ENCODE results near the gene TSPOAP1.
A peak's percentile ranks its signal among the peaks of the same experiment; 100 is the strongest.
"Not testable (repeated sequence)": the region's sequence is repeated elsewhere in the genome, so short reads cannot be mapped to it uniquely, and the experiment has no call there.

The TSPOAP1 gene

DNA sequence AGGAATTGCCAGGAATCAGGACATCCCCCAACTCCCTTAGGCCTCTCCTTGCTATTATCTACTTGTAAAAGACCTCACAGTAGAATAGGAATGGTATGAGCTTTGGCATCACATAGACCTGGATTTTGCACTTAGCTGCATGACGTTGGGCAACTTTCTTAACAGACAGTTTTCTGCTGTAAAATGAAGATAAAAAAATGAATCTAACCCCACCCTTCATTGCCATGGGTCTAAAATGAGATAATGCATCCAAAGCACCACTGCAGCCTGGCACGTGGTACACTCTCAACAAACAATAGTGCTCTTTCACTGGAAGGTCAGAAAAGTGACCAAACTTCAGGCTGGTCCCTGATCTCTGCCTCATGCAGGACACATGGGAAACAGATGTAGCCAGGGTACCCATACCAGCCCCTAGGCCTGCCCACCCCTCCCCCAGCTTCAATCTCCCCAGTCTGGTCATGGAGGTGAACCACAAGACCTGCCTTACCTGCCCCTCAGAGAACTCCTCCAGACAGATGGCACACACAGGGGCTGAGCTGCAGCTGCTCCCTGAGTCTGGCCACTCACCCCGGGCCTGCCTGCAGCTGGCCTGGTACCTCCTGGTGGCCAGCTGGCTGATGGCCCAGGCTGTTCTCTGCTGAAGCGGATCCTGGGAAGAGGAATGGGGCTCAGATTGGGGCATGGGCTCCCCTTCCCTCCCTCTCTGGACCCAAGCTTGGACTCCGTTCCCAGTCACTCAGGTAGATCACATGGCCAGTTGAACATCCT, 31.9 kb upstream of the TSPOAP1 start:
- no peak for DNase-seq

DNA sequence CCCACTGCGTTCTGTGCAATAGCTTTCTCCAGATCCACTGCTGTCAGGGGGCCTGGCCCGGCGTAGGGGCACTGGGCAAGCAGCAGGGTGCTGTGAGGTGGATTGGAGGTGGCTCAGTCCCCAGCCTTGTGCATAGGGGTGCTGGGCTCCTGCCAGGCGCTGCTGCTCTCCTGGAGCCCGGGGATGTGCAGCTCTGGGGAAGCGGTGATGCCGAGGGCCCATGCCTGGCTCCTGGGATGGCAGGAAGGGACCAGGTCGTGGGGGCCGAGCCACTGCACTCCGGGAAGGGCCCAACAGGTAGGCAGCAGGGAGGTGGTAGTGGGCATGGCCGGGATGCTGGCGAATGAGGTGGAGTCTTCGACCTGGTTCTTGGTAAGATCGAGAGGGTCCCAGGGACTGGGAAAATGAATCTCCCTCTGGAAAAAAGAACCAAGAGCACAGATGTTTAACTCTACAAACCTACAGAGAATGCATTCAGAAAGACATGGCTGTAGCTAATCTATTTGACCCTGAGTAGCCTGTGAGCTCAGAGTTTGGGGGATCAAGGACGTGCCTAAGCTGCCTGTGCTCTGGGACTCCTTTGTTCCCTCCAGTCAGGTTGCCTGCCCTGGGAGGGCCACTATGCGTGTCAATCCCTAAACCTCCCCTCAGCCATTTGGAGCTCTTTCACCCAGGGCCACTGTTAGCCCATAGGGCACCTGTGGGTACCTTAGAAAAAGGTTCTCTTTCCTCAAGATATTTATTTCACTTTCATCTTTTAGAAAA, 30.0 kb upstream of the TSPOAP1 start:
- no peak for DNase-seq

DNA sequence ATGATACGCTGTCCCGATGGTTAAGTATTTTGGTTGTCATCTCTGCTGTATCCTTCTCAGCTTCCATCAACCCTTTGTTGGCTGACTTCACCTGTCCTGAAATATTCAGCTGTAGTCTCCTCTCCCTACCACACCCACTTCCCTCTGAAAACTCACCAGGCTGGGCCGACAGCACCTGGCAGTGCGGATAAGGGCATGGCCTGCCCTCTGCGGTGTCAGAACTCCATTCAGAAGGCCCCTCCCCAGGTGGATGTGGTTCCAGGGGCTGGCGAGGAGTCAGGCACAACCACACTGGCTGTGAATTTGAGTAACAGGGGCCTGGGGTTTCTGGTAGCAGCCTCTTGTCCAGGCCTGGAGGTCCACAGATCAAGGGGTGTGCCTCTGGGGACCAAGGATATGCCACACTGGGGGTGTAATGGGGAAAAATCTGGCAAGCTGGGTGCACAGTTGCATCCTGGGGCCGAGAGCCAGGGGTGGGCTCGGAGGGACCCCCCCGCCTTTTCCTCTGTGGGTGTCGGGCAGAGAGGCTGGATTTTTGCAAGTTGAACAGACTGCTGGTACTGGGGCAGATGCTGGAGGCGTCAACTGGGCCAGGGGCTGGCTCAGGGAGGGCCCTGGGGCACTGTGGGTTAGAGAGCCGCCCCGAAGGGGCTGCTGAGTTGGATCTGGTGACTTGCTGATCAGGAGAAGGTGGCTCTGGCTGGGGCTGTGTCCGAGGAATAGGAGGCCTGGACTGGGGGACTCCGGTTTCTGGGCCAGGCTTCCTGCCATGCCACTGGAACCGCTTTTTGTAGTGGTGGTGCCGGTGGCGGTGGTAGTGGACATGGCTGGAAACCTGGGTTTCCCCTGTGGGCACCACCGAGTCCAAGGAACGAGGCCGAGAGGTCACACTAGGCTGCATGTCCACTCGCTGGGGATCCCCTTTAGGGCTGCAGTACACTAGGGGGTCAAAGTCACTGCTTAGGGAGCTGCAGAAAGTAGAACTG, 29.0 kb upstream of the TSPOAP1 start:
- DNase-seq, result no peak

DNA sequence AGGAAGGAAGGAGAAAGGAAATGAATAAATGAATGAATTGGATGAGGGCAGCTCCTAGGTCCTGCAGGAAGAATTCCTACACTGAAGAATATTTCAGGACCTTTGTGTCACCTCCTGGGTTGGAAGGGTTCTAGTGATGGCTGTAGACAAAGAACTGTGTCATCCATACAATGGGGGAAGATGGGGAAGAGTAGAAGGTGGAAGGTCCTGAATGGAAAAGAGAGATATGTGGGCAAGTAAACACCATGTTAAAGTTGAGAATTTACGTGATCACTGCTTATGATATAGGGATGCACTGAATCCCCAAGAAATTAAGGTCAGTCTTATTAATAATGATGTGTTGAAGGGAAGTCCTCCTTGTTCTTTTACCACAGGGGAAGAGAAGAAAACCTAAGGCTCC, 27.6 kb upstream of the TSPOAP1 start:
- no peak for DNase-seq

DNA sequence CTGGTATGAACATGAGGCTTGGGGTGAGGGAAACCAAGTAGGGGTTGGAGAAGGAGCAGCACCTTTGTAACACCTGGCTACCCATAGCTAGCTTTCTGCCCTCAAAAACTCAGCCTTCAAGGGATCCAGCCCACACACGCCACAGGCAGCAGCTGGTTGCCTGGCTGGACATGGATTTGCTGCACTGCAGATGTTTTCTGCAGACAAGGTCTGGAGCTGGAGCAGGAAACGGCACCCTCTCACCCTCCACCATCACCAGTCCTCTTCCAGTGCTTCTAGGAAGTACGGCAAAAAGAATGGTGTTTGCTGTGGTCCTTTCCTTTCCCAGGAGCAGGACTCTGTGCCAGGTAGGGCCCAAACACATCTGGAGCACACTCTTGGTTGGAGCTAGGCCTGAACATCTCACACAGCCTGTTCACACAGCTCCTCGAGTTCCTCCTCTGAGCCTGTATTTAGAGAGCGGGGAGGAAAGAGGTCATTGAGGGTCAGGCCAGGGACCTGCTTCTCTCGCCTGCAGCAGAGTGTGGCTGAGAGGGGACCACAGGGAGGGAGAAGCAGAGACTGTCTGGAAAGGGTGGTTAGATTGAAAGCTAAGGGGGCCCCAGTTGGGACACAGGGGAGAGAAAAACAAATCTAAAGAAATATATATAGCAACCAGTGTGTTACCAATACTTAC, 26.1 kb upstream of the TSPOAP1 start:
- DNase-seq, result no peak

DNA sequence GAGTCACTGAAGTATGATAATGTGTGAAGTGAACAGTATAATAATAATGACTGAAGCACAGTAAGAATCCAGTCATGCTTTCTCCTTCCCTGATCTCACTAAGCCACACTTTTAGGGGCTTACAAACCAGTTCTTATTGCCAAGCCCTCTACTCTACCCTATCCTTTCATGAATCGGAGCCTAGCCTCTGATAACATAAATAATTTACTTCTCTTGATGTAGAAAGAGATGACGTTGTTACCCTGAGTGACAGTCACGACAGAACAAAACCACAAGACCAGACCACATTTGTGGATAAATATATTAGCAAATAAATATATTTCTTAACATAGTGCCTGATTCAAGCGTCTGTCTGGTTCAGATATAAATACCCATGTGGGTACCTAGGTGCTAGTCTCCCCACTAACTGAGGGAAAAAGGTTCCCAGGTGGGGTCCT, 24.8 kb upstream of the TSPOAP1 start:
- no peak for DNase-seq

DNA sequence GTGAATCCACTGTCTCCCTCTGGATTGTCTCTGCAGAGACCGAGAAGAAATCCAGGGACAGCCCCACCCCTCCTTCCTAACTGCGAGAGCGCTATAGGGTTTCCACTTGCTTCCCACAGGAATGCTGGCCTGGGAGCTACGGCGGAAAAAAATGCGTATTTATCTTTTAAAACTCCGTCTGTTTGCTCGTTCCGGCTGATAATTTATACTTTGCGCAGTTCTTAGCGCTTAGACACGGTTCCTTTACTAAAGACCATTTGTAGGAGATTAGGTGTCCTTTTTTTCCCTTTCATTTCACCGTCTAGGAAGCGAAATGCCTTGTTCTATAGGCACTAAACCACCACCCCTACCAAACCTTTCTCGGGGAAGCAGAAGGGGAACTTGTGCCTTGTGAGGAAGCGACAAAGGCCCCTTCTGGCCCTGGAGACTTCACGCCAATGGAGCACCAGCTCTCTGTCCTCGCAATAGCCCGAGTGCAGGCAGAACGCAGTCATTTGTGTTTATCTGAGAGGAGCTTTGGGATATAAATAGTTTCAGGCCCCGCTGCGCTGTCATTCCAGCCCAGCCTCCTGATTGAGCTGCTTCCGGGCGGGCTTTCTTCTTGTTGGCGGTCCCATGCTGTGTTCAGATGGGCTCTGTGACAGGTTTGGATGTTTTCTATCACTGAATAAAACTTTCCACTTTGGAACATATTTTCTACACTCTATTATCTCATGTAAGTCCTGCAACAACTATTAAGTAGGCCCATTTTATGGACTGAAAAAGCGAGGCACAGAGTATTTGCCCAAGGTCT, 24.2 kb upstream of the TSPOAP1 start:
- DNase-seq, result peak in 1 of 2 donors; percentile 25

DNA sequence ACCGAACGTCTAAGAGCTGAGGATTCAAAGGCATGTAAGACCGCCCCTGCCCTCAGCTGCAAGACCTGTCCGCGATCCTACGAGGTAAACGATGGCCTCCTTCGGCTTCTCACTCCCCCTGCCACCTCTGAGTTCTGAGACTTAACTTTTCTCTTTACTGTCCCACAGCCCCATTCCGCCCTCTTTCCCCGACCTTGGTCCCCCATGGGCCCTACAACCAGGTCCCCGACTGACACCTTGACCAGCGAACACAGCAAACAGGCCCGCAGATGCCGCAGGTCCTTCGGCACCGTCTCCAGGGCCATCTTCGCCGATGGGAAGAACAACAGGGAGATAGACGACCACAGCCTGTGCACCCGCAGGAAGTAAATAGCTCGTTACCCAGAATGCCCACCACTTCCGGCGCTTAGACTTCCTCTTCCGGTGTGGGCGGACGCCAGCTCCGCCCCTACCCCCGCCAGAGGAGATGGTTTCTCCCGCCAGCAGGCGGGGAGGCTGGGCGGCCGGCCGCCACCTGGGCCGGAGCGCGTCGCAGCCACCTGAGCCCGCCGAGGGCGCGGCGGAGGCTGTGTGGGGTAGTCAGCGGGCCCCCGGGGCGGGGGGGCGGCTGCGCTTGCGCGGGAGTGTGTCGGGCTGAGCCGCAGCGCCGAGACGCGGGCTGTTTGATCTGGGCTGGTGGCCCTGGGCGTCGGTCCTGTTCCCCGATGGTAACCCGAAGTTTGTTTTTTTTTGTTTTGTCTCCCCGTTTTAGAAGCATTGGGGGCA, 23.4 kb upstream of the TSPOAP1 start, which contains the start of gene SUPT4H1:
Gene SUPT4H1, minus strand, starts transcription at position 371 of the 765 bp plus-strand sequence. Its CDS starts 66 bp downstream, at position 305.
- DNase-seq, result peak; percentile 95

DNA sequence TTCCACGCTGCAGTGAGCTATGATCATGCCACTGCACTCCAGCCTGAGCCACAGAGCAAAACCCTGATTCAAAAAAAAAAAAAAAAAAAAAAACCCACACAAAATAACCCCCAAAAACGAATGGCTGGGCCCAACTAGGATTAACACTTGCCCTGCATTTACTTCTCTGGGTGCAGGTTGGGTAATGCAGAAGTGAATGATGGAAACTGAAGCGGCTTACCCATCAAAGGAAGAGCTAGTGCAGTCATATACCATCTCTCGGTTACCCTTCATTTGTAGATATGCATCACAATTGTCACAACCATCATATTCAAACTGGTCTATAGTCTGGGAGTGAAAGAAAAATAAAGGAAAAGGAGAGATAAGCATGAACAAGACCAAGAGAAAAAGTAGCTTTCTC, 22.6 kb upstream of the TSPOAP1 start:
- no peak for DNase-seq

DNA sequence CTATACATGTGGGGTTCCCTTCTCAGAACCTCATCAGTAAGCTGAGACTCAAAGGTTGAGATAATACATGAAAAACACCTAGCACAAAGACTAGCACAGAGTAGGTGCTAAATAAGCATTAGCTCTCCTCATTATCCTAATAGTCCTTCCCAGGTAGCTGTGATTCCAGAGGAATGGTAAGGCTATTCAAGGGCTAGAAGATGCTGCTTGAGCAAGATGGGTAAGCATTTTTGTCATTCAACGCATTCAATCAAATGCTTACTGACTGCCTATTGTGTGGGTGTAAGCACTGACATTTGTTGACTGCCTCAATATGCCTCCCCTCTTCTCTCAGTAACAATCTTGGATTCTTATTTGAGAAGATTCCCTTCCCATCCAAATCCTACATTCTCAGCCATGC, 19.4 kb upstream of the TSPOAP1 start:
- DNase-seq, result no peak

DNA sequence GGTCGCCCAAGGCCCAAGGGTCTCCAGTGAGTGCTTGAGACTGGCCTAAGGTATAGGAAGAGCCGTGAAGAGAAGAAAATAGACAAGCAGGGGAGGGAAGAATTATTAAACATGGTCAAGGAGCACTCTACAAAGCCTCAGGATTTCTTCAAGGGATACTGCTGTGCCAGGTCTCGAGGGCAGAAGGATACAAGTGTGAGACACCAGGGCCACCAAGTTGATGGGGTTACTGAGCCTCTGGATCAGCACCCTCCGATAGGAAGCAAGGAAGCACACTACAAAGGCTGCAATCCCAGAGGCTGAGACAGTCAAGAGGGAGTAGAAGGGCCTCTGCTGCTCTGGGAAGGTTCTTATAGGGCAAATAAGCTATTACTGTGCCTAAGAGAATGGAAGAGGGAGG, 16.9 kb upstream of the TSPOAP1 start:
- DNase-seq, result no peak

DNA sequence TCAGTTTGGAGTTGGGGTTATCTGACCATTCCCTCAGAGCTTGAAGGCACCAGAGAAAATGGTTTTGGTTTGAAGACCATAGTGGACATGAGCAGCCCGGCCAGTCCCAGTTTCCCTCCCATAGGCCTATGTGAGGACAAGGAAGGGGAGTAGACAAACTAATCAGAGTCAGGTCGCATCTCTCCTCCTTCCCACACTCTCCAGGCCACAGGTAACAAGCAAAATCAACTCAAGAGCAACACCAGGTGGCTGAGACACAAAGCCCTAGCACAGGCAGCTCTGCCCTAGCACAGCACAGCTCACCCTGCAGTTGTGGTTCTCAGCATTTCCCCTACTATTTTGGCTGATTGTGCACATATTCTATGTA, 16.2 kb upstream of the TSPOAP1 start:
- peak; percentile 83 to 85 for DNase-seq

DNA sequence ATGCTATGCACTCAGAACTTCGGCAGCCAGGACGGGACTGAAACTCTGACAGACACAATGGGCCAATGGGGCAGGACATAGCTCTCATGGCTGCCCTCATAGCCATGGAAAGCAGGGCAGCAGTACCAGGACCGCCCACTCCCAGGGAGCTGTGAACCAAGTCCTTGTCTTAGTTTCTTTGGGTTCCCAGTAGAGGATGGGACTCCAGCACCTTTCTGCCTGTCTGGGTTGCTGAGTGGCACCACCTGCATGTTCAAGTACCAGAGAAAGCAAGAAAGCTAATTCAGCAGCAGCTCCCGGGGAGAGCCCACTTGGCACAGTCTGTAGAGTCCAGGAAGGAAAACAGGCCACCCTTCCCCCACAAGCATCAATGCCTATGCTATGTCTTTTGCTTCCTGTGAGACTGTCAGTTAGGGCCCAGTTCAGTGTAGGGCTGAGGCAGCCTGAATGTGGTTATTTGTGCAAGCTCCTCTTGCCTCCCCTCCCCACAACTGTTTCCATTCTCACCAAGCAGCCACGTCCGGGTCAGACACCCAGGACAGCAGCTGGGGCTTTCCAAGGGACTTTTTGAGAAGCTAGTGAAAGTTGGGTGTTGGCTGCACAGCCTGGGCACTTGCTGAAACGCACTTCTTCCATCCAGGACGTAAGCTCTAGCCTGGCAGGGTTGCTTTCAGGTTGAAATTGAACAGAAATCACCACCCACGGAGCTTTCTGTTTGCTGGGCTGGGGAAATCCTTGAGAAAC, 15.6 kb upstream of the TSPOAP1 start:
- DNase-seq, result peak; percentile 94 to 96

DNA sequence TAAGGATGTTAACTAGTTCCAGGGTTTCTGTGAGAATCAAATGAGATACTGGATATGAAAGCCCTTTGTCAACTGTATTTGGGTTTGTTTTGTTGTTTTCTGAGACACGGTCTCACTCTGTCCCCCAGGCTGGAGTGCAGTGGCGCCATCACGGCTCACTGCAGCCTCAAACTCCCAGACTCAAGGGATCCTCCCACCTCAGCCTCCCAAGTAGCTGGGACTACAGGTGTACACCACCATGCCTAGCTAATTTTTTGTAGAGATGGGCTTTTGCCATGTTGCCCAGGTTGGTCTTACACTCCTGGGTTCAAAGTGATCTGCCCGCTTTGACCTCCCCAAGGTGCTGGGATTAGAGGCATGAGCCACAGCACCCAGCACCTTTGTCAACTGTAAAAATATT, 14.5 kb upstream of the TSPOAP1 start:
- DNase-seq, result no peak

DNA sequence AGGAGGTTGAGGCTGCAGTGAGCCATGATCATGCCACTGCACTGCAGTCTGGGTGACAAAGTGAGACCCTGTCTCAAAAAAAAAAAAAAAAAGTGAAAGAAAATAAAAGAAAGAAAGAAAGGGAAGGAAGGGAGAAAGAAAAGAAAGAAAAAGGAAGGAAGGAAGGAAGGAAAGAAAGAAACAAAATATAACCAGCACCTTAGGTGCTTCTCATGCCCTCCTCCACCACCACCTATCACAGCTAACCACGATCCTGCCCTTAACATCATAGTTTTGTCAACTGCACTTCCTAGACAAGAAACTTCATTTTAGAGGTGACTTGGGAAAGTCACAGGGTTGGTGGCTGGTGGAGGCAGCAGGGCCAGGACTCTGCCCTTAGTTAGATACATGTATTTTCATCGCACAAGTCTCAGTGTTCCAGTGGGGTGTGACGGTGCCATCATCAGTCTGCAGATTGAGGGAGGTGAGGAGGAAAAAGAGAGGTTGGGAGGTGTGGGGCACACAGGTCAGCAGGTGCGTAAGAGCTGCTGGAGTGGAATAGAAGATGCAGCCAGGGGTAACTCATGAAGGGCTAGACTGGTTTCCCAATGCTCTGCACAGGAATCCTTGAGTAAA, 13.4 kb upstream of the TSPOAP1 start:
- no peak for DNase-seq

DNA sequence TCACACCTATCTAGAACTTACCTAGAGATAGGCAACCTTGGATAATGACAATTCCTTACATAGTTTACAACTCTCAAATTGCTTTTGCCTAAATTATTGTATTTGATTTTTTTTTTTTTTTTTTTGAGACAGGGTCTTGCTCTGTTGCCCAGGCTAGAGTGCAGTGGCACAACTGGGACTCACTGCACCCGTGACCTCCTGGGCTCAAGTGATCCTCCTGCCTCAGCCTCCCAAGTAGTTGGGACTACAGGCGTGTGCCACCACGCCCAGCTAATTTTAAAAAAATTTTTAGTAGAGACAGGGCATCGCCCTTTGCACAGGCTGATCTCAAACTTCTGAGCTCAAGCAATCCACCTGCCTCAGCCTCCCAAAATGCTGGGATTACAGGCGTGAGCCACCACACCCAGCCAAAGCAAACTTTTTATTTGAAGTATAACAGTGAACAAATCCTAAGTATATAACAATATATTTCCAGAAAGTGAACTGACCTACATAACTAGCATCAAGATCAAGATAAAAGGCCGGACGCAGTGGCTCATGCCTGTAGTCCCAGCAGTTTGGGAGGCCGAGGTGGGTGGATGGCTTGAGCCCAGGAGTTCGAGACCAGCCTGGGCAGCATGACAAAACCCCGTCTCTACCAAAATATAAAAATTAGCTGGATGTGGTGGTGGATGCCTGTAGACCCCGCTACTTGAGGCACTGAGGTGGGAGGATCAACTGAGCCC, 12.7 kb upstream of the TSPOAP1 start:
- DNase-seq, result not testable (repeated sequence)

DNA sequence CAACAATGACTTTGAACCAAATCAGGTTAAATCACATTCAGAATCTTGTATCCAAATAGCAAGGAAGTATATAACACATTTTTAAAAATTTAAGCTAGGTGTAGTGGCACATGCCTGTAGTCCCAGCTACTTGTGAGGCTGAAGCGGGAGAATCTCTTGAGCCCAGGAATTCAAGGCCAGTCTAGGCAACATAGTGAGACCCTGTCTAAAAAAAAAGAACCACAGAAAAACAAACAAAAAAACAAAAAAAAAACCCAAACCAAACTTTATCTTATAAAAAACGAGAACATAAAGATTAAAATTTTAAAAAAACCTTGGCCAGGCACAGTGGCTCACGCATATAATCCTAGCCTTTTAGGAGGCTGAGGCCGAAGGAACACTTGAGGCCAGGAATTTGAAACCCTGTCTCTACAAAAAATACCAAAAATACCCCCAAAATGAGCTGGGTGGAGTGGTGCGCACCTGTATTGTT, 11.8 kb upstream of the TSPOAP1 start:
- no peak for DNase-seq

DNA sequence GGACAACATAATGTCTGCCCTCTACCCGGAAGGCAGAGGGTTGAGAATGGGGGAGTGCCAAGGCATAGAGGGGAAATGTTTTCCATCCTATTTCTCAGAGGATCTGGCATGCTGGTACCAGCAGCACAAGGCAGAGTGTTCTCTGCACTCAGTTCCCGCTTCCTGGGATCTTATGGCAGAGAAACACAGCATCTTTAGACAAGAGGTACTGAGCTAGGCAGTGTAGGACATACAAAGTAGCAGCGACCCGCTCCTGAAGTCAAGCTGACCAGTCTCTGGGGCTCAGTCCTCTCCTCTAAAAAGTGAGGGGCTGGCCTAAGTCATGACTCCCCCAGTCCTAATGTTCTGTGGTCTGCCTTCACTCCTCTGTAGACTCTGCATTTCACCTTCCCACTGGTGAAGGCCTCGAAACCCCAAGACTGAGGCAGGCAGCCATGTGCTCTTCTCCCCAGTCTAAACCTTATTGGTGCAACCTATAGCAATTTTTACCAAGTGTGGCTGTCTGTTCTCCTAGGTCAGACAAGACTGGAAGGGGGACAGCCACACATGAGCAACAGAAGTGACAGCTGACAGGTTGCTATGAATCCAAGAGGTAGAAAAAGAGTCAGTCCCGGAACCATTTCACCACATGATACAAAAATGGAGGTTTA, 11.3 kb upstream of the TSPOAP1 start:
- DNase-seq, result no peak

All from CD4-positive, alpha-beta T cell treated with Interleukin-4 for 1 hour (primary cell).